Measurements from ENCODE around the gene ADAM22. TPM values are rescaled to one million over a fixed set of nuclear protein-coding genes. Genes with fewer than 3 reads are reported as not detected.

Gene ADAM22
- total and polyA plus RNA-seq, 2 experiments from 2014 or later: 0.09 to 0.54 TPM

DNA sequence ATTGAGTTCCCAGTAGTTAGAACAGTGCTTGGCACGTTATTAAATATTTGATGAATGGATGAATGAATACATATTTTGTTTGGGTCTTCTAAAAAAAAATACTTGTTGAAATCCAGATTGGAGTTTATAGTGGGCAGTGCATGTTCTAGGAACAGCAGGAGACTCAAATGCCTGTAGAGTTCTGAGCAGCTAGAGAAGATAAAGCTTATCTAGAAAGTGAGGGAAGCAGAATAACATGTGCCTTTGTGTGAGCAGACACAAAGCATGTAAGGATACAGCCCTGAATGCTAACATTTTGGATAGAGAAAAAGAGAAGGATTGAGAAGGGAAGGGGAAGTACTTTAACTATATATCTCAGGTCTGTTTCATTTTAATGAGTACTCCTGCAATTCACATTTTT is 213.9 kb downstream of the ADAM22 start:
- no peaks in the 10 kb centered on the region for H3K9me2 ChIP-seq (ENCODE audit: insufficient read depth)
- H2AFZ ChIP-seq: no peak overlapping the region
- no peaks in the 10 kb centered on the region for H4K20me1 ChIP-seq (ENCODE audit: insufficient read depth)
- TF ChIP-seq EZH2 (IDR thresholded peaks at IDR 0.05; ENCODE audit: insufficient read depth, poor library complexity, severe bottlenecking): no peak
- TF ChIP-seq EZH2phosphoT487 (IDR thresholded peaks at IDR 0.05; ENCODE audit: insufficient read depth, low read depth): no peak
- H3K27me3 ChIP-seq (replicated peaks; ENCODE audit: insufficient read depth): no peaks in the 10 kb centered on the region; the same call in 1 of the 2 replicates
- in situ Hi-C loops (cut with MboI): no loop called here
- no peak overlapping the region for H3K4me3 ChIP-seq
- H3K4me1 ChIP-seq (ENCODE audit: insufficient read depth): no peaks in the 10 kb centered on the region
- H3K79me2 ChIP-seq (ENCODE audit: insufficient read depth): no peaks in the 10 kb centered on the region
- no peaks in the 10 kb centered on the region for H3F3A ChIP-seq (ENCODE audit: insufficient read depth)
- H3K4me2 ChIP-seq (ENCODE audit: unreplicated experiment): no peak overlapping the region
- H3K36me3 ChIP-seq (ENCODE audit: low read depth): no peaks in the 10 kb centered on the region
- no peak overlapping the region for H3K9ac ChIP-seq
- no peak overlapping the region for H3K27ac ChIP-seq
- H3K9me3 ChIP-seq (ENCODE audit: low read depth): no peaks in the 10 kb centered on the region
- DNase-seq: no peak
- 13 to 23% methylated on average over 1 of the region's 1 CpG for whole genome bisulfite sequencing, 2 experiments (ENCODE audit: low coverage in 1 of 2, low lambda C conversion rate in 2 of 2, missing lambda C conversion rate in 2 of 2)

- Histone ChIP-seq H3K36me3 (ENCODE audit: low read depth) (no peaks in the 10 kb centered on the region), H2AFZ (no peak overlapping the region), H3K9ac (no peak overlapping the region), H3F3A (ENCODE audit: insufficient read depth) (no peaks in the 10 kb centered on the region), H3K9me3 (ENCODE audit: low read depth) (no peaks in the 10 kb centered on the region), H3K79me2 (ENCODE audit: insufficient read depth) (no peaks in the 10 kb centered on the region), H3K9me2 (ENCODE audit: insufficient read depth) (no peaks in the 10 kb centered on the region), H4K20me1 (ENCODE audit: insufficient read depth) (no peaks in the 10 kb centered on the region), H3K27me3 (replicated peaks; ENCODE audit: insufficient read depth) (no peaks in the 10 kb centered on the region; the same call in 1 of the 2 replicates), H3K4me1 (ENCODE audit: insufficient read depth) (no peaks in the 10 kb centered on the region), H3K4me3 (no peak overlapping the region), H3K4me2 (ENCODE audit: unreplicated experiment) (no peak overlapping the region), H3K27ac (no peak overlapping the region)
- WGBS, 2 experiments (ENCODE audit: low coverage in 1 of 2, low lambda C conversion rate in 2 of 2, missing lambda C conversion rate in 2 of 2): 65 to 78% methylated on average over 4 of the region's 4 CpGs
- in situ Hi-C loops (cut with MboI): no loop called here
- TF ChIP-seq EZH2phosphoT487 (IDR thresholded peaks at IDR 0.05; ENCODE audit: insufficient read depth, low read depth) (no peak), EZH2 (IDR thresholded peaks at IDR 0.05; ENCODE audit: insufficient read depth, poor library complexity, severe bottlenecking) (no peak)
- DNase-seq: no peak
Measured at GRCh38 chr7:88150033-88150432, 216.0 kb downstream of the ADAM22 start.

DNA sequence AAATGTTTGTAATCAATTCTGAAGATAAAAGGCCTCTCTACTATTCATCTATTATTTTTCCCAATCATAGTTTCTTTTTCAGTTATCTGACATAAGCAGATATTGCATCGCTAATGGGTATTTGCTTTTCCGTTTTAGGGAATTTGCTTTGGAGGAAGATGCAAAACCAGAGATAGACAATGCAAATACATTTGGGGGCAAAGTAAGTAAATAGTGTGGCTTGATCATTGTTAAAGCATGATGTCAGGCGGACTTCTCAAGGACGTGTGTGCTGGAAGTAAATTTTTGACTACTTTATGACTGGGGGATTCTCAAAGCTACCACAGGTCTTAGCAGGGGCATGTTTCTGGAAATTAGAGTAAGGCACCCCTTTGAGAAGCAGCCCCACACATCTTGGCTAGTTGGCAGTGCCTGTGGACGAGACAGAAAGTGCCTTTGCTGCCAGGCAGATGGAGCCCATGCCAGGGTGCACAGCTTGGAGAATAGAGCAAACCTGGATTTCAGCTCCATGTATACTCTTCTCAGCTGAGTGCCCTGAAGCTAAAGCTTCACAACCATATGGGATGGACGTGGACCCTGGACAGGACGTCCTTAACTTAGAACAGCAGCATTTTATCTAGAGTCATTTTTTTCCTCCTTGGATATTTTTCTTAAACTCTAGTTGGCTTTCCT is 217.2 kb downstream of the ADAM22 start:
- no peaks in the 10 kb centered on the region for H3K9me3 ChIP-seq (ENCODE audit: low read depth)
- TF ChIP-seq EZH2phosphoT487 (IDR thresholded peaks at IDR 0.05; ENCODE audit: insufficient read depth, low read depth): no peak
- TF ChIP-seq EZH2 (IDR thresholded peaks at IDR 0.05; ENCODE audit: insufficient read depth, poor library complexity, severe bottlenecking): no peak
- in situ Hi-C loops (cut with MboI): no loop called here
- no peak overlapping the region for H3K27ac ChIP-seq
- H3K27me3 ChIP-seq (replicated peaks; ENCODE audit: insufficient read depth): no peaks in the 10 kb centered on the region; the same call in 1 of the 2 replicates
- WGBS, 2 experiments (ENCODE audit: low coverage in 1 of 2, low lambda C conversion rate in 2 of 2, missing lambda C conversion rate in 2 of 2): 63 to 64% methylated on average over 7 of the region's 7 CpGs
- H3F3A ChIP-seq (ENCODE audit: insufficient read depth): no peaks in the 10 kb centered on the region
- no peaks in the 10 kb centered on the region for H3K9me2 ChIP-seq (ENCODE audit: insufficient read depth)
- no peak overlapping the region for H3K4me2 ChIP-seq (ENCODE audit: unreplicated experiment)
- no peak overlapping the region for H2AFZ ChIP-seq
- H4K20me1 ChIP-seq (ENCODE audit: insufficient read depth): no peaks in the 10 kb centered on the region
- H3K9ac ChIP-seq: no peak overlapping the region
- no peak for DNase-seq
- H3K36me3 ChIP-seq (ENCODE audit: low read depth): no peaks in the 10 kb centered on the region
- H3K79me2 ChIP-seq (ENCODE audit: insufficient read depth): no peaks in the 10 kb centered on the region
- H3K4me3 ChIP-seq: no peak overlapping the region
- H3K4me1 ChIP-seq (ENCODE audit: insufficient read depth): no peaks in the 10 kb centered on the region

DNA sequence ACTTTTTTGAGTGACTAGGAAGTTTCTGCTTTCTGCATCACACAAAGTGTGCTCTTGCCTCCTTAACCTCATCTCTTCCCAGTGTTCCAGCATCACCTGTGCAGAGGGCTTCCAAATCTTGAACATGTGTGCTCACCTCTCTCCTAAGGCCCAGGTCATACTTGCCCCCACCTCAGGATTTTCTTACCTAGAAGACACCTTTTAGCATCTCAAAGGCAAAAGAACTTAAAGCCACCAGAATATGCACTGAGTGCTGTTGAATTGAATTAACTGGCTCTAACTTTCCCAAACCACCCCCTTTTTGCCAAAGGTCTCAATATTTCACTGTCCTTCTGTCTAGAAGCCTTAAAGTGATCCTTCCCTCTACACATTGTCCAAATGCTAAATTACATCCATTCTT is 219.3 kb downstream of the ADAM22 start:
- Histone ChIP-seq H4K20me1 (ENCODE audit: insufficient read depth) (no peaks in the 10 kb centered on the region), H3K9ac (no peak overlapping the region), H3K27ac (no peak overlapping the region), H3K27me3 (replicated peaks; ENCODE audit: insufficient read depth) (no peaks in the 10 kb centered on the region), H3K9me3 (ENCODE audit: low read depth) (no peaks in the 10 kb centered on the region), H2AFZ (no peak overlapping the region), H3K79me2 (ENCODE audit: insufficient read depth) (no peaks in the 10 kb centered on the region), H3K9me2 (ENCODE audit: insufficient read depth) (no peaks in the 10 kb centered on the region), H3K4me1 (ENCODE audit: insufficient read depth) (no peaks in the 10 kb centered on the region), H3K36me3 (ENCODE audit: low read depth) (no peaks in the 10 kb centered on the region), H3K4me3 (no peak overlapping the region), H3K4me2 (ENCODE audit: unreplicated experiment) (no peak overlapping the region), H3F3A (ENCODE audit: insufficient read depth) (no peaks in the 10 kb centered on the region)
- in situ Hi-C loops (cut with MboI): no loop called here
- TF ChIP-seq EZH2 (IDR thresholded peaks at IDR 0.05; ENCODE audit: insufficient read depth, poor library complexity, severe bottlenecking) (no peak), EZH2phosphoT487 (IDR thresholded peaks at IDR 0.05; ENCODE audit: insufficient read depth, low read depth) (no peak)
- DNase-seq: no peak

DNA sequence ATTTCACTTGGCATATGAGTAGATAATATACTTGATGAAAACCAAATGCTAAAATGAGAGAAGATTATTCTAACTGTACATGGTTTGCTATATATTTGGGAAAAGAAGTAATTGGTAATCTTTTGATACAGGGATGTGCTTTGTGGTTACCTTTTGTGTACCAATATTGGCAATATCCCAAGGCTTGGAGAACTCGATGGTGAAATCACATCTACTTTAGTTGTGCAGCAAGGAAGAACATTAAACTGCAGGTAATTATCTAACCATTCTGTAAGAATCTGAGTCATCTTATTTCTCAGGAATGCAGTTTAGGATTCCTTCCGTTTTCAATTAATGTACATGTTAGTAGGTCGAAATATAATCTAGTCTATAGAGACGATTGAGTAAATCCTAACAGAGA is 221.7 kb downstream of the ADAM22 start:
- TF ChIP-seq EZH2phosphoT487 (IDR thresholded peaks at IDR 0.05; ENCODE audit: insufficient read depth, low read depth): no peak
- TF ChIP-seq EZH2 (IDR thresholded peaks at IDR 0.05; ENCODE audit: insufficient read depth, poor library complexity, severe bottlenecking): no peak

More for the DNA sequence above, 221.7 kb downstream of the ADAM22 start:
- DNase-seq: no peak
- no peak overlapping the region for H3K9ac ChIP-seq
- H3K36me3 ChIP-seq (ENCODE audit: low read depth): no peaks in the 10 kb centered on the region
- H3K9me3 ChIP-seq (ENCODE audit: low read depth): no peaks in the 10 kb centered on the region
- H3F3A ChIP-seq (ENCODE audit: insufficient read depth): no peaks in the 10 kb centered on the region
- no peak overlapping the region for H3K4me3 ChIP-seq
- no peaks in the 10 kb centered on the region for H4K20me1 ChIP-seq (ENCODE audit: insufficient read depth)
- H3K9me2 ChIP-seq (ENCODE audit: insufficient read depth): no peaks in the 10 kb centered on the region
- H3K4me1 ChIP-seq (ENCODE audit: insufficient read depth): no peaks in the 10 kb centered on the region
- no peaks in the 10 kb centered on the region for H3K27me3 ChIP-seq (replicated peaks; ENCODE audit: insufficient read depth)
- H2AFZ ChIP-seq: no peak overlapping the region
- no peak overlapping the region for H3K27ac ChIP-seq
- in situ Hi-C loops (cut with MboI): no loop called here
- 76 to 80% methylated on average over 4 of the region's 4 CpGs for WGBS, 2 experiments (ENCODE audit: low coverage in 1 of 2, low lambda C conversion rate in 2 of 2, missing lambda C conversion rate in 2 of 2)
- H3K79me2 ChIP-seq (ENCODE audit: insufficient read depth): no peaks in the 10 kb centered on the region
- H3K4me2 ChIP-seq (ENCODE audit: unreplicated experiment): no peak overlapping the region

Data from GM23248 (cell line).